H1 (cell line): ENCODE measurements around the gene ZNF367. TPM values are rescaled to one million over a fixed set of nuclear protein-coding genes. Genes with fewer than 3 reads are reported as not detected.

Experiments used
- CTCF ChIA-PET: fragments of 300-600 bp; sonication (Branson Sonifier 250); formaldehyde crosslinking; loops from one replicate; lab custom pipeline; 2021; ENCODE audit not compliant: partially characterized antibody; lab: Charles Lee
- POLR2A ChIA-PET: fragments of 300-600 bp; sonication (Branson Sonifier 250); formaldehyde crosslinking; loops from one replicate; lab custom pipeline; 2021; ENCODE audit warnings: inconsistent platforms; ENCODE audit not compliant: partially characterized antibody; lab: Charles Lee
- DNase-seq, 2 experiments: peaks; one replicate each; pipeline versions ENCODE4 v3.0.0 to v3.0.0-alpha.2; 2010 to 2022; ENCODE audit warnings: low spot score in 2 of 2, low read depth in 1 of 2, mixed read lengths in 1 of 2
- FAIRE-seq: peaks from 2 replicates; lab custom pipeline; 2011; peaks lifted over from hg19 to GRCh38; lab: Jason Lieb, UNC
- H2AFZ ChIP-seq: 2 replicates; pipeline ENCODE4 v1.8.1; 2012; ENCODE audit warnings: low read length, inconsistent platforms
- H2AK5ac ChIP-seq: 2 replicates; pipeline ENCODE4 v1.6.1; 2013; ENCODE audit warnings: low read depth, low read length
- H2BK120ac ChIP-seq: replicated peaks from 2 replicates; pipeline ENCODE3; 2013; ENCODE audit warnings: low read depth, low read length, inconsistent platforms
- H2BK12ac ChIP-seq: 2 replicates; pipeline ENCODE4 v1.6.1; 2013; ENCODE audit warnings: low read depth, low read length
- H2BK15ac ChIP-seq: 2 replicates; pipeline ENCODE4 v1.6.1; 2013; ENCODE audit warnings: low read length
- H2BK20ac ChIP-seq: 2 replicates; pipeline ENCODE4 v1.6.1; 2013; ENCODE audit warnings: low read length
- H2BK5ac ChIP-seq: 2 replicates; pipeline ENCODE4 v1.6.1; 2013; ENCODE audit warnings: low read depth, low read length
- H3K14ac ChIP-seq: 2 replicates; pipeline ENCODE4 v1.6.1; 2013; ENCODE audit warnings: inconsistent platforms; ENCODE audit not compliant: insufficient read length
- H3K18ac ChIP-seq: 2 replicates; pipeline ENCODE4 v1.6.1; 2013; ENCODE audit warnings: low read length; ENCODE audit errors: extremely low read depth
- H3K23ac ChIP-seq: 2 replicates; pipeline ENCODE4 v1.6.1; 2013; ENCODE audit warnings: inconsistent platforms; ENCODE audit not compliant: insufficient read length
- H3K23me2 ChIP-seq: 2 replicates; pipeline ENCODE4 v1.6.1; 2013; ENCODE audit warnings: low read depth, low read length
- H3K27ac ChIP-seq: 2 replicates; pipeline ENCODE4 v1.6.1; 2011; ENCODE audit warnings: low read depth, low read length, inconsistent platforms
- H3K27me3 ChIP-seq, 4 experiments: replicated peaks in 1 of 4; 1 replicate in 1 of 4; 2 replicates in 3 of 4; pipeline versions ENCODE4 v1.6.1 to v1.8.1; 2011 to 2013; ENCODE audit warnings: low read length in 3 of 4, mild to moderate bottlenecking in 3 of 4, inconsistent platforms in 2 of 4, mixed read lengths in 2 of 4, moderate library complexity in 1 of 4; ENCODE audit not compliant: control insufficient read depth in 3 of 4, insufficient read depth in 3 of 4; ENCODE audit errors: extremely low read depth in 1 of 4
- H3K36me3 ChIP-seq, 4 experiments: 2 replicates each; pipeline versions ENCODE4 v1.6.1 to v1.8.1; 2011 to 2013; ENCODE audit warnings: mild to moderate bottlenecking in 4 of 4, low read length in 3 of 4, moderate library complexity in 2 of 4, control low read depth in 1 of 4, inconsistent platforms in 1 of 4; ENCODE audit not compliant: insufficient read depth in 4 of 4, control insufficient read depth in 2 of 4
- H3K4ac ChIP-seq: replicated peaks from 2 replicates; pipeline ENCODE3; 2013; ENCODE audit warnings: low read length, low read depth, mixed read lengths, inconsistent platforms; ENCODE audit not compliant: insufficient read length
- H3K4me1 ChIP-seq, 4 experiments: replicated peaks in 1 of 4; 1 replicate in 1 of 4; 2 replicates in 3 of 4; pipeline versions ENCODE4 v1.6.1 to v1.8.1; 2011 to 2013; ENCODE audit warnings: low read length in 3 of 4, inconsistent platforms in 2 of 4, mixed read lengths in 1 of 4; ENCODE audit not compliant: insufficient read depth in 4 of 4, control insufficient read depth in 3 of 4
- H3K4me2 ChIP-seq, 2 experiments: 2 replicates each; pipeline versions ENCODE4 v1.6.1 to v1.8.1; 2011 to 2013; ENCODE audit warnings: low read depth in 2 of 2, low read length in 2 of 2, control low read depth in 1 of 2, inconsistent platforms in 1 of 2, mild to moderate bottlenecking in 1 of 2; ENCODE audit not compliant: insufficient read depth in 1 of 2
- H3K4me3 ChIP-seq, 4 experiments: fragments of 200-600, 300-600 bp in 1 of 4; sonication (generic), shearing (Covaris generic), sonication (Bioruptor Twin) in 1 of 4; 2 replicates each; pipeline versions ENCODE4 v1.5.1 to v1.8.1; 2011 to 2016; ENCODE audit warnings: low read length in 4 of 4, low read depth in 3 of 4, control low read depth in 2 of 4, inconsistent platforms in 2 of 4, mild to moderate bottlenecking in 2 of 4, mixed read lengths in 1 of 4, moderate library complexity in 1 of 4; ENCODE audit not compliant: insufficient read depth in 2 of 4; ENCODE audit errors: extremely low read depth in 1 of 4
- H3K56ac ChIP-seq: replicated peaks from 2 replicates; pipeline ENCODE3; 2013; ENCODE audit warnings: low read depth, mild to moderate bottlenecking, mixed read lengths, low read length, inconsistent platforms; ENCODE audit not compliant: insufficient read length
- H3K79me1 ChIP-seq: 2 replicates; pipeline ENCODE4 v1.6.1; 2013; ENCODE audit warnings: low read depth, low read length, control low read depth
- H3K79me2 ChIP-seq, 2 experiments: 2 replicates each; pipeline versions ENCODE4 v1.6.1 to v1.8.1; 2012 to 2013; ENCODE audit warnings: low read length in 2 of 2, mild to moderate bottlenecking in 2 of 2, inconsistent platforms in 1 of 2; ENCODE audit not compliant: insufficient read depth in 2 of 2, control insufficient read depth in 1 of 2
- H3K9ac ChIP-seq, 4 experiments: replicated peaks in 1 of 4; 1 replicate in 1 of 4; 2 replicates in 3 of 4; pipeline versions ENCODE4 v1.6.1 to v1.8.1; 2011 to 2013; ENCODE audit warnings: low read depth in 3 of 4, low read length in 3 of 4, control low read depth in 2 of 4, mild to moderate bottlenecking in 2 of 4, moderate library complexity in 2 of 4, inconsistent platforms in 1 of 4; ENCODE audit errors: extremely low read depth in 1 of 4
- H3K9me3 ChIP-seq, 2 experiments: 2 replicates each; pipeline versions ENCODE4 v1.6.1 to v1.8.1; 2012 to 2013; ENCODE audit warnings: mild to moderate bottlenecking in 2 of 2, moderate library complexity in 2 of 2, control low read depth in 1 of 2, inconsistent platforms in 1 of 2, low read depth in 1 of 2, low read length in 1 of 2, mixed read lengths in 1 of 2; ENCODE audit not compliant: insufficient read depth in 2 of 2
- H4K20me1 ChIP-seq, 2 experiments: replicated peaks in 1 of 2; 2 replicates each; pipeline versions ENCODE3 to v1.8.1; 2011 to 2013; ENCODE audit warnings: inconsistent platforms in 2 of 2, low read length in 2 of 2, mild to moderate bottlenecking in 1 of 2; ENCODE audit not compliant: insufficient read depth in 2 of 2, control insufficient read depth in 1 of 2
- H4K5ac ChIP-seq: 2 replicates; pipeline ENCODE4 v1.6.1; 2013; ENCODE audit warnings: low read length, low read depth, mixed read lengths, inconsistent platforms; ENCODE audit not compliant: insufficient read length
- H4K8ac ChIP-seq: 2 replicates; pipeline ENCODE4 v1.8.0; 2013; ENCODE audit warnings: mild to moderate bottlenecking, moderate library complexity, low read length, inconsistent platforms; ENCODE audit not compliant: insufficient read depth; ENCODE audit errors: extremely low read depth
- H4K91ac ChIP-seq: replicated peaks from 2 replicates; pipeline ENCODE3; 2013; ENCODE audit warnings: low read length, mixed read lengths, inconsistent platforms; ENCODE audit not compliant: insufficient read length
- BCL11A ChIP-seq, 2 experiments: IDR thresholded peaks; one replicate each; pipeline ENCODE4 v1.6.1; 2011; ENCODE audit warnings: low read depth in 2 of 2, low read length in 2 of 2, mild to moderate bottlenecking in 2 of 2
- CBX5 ChIP-seq: fragments of 300-800, 300-1000 bp; sonication (generic); IDR thresholded peaks from 2 replicates; pipeline ENCODE4 v1.7.1; 2016; ENCODE audit warnings: antibody characterized with exemption, low read length, low read depth
- CTCF ChIP-seq, 3 experiments: IDR thresholded peaks; 1 replicate in 2 of 3; 2 replicates in 1 of 3; pipeline versions ENCODE4 v1.5.1 to v1.6.1; 2011; ENCODE audit warnings: low read length in 3 of 3, mild to moderate bottlenecking in 3 of 3, inconsistent platforms in 2 of 3, low read depth in 1 of 3, moderate library complexity in 1 of 3; ENCODE audit not compliant: insufficient read depth in 1 of 3; ENCODE audit errors: control extremely low read depth in 1 of 3
- KDM5A ChIP-seq: fragments of 200-600 bp; IDR thresholded peaks from 2 replicates; pipeline ENCODE4 v1.7.1; 2012; ENCODE audit warnings: mild to moderate bottlenecking, low read length, inconsistent platforms, mixed read lengths
- NANOG ChIP-seq: IDR thresholded peaks from 2 replicates; pipeline ENCODE4 v1.6.1; 2011; ENCODE audit warnings: low read length, low read depth, mild to moderate bottlenecking, inconsistent platforms; ENCODE audit not compliant: insufficient read depth, poor library complexity, severe bottlenecking
- NRF1 ChIP-seq: IDR thresholded peaks from 2 replicates; pipeline ENCODE4 v1.6.1; 2011; ENCODE audit warnings: mild to moderate bottlenecking, low read depth, low read length, improper control_type of control experiment
- POLR2AphosphoS5 ChIP-seq: IDR thresholded peaks from 2 replicates; pipeline ENCODE4 v1.6.1; 2011; ENCODE audit warnings: low read depth, low read length
- RBBP5 ChIP-seq: IDR thresholded peaks from 2 replicates; pipeline ENCODE4 v1.7.1; 2012; ENCODE audit warnings: low read depth, mild to moderate bottlenecking, inconsistent platforms, low read length, moderate library complexity, borderline replicate concordance
- RNF2 ChIP-seq: fragments of 200-900, 300-1000 bp; sonication (generic); IDR thresholded peaks from 2 replicates; pipeline ENCODE4 v1.7.1; 2016; ENCODE audit warnings: borderline replicate concordance, low read depth, mild to moderate bottlenecking, antibody characterized with exemption, low read length; ENCODE audit not compliant: poor library complexity, severe bottlenecking; ENCODE audit errors: missing control alignments
- TAF7 ChIP-seq: optimal IDR thresholded peaks from 2 replicates; pipeline ENCODE3; 2011; ENCODE audit warnings: low read depth, mild to moderate bottlenecking, inconsistent platforms, low read length, moderate library complexity, borderline replicate concordance
- TEAD4 ChIP-seq: IDR thresholded peaks from 2 replicates; pipeline ENCODE4 v1.6.1; 2012; ENCODE audit warnings: low read depth, low read length, inconsistent platforms, mixed read lengths
- WGBS, 2 experiments: shearing (Covaris generic) in 1 of 2; methylation state at CpG; one replicate each; pipeline versions ENCODE4 v1.1.6 to v1.1.7; 2013 to 2015; ENCODE audit warnings: low lambda C conversion rate in 2 of 2, mixed read lengths in 2 of 2, inconsistent platforms in 1 of 2, low coverage in 1 of 2, missing lambda C conversion rate in 1 of 2; ENCODE audit not compliant: insufficient replicate concordance in 2 of 2, insufficient coverage in 1 of 2, insufficient read length in 1 of 2; ENCODE audit errors: extremely low coverage in 1 of 2, missing lambda C conversion rate in 1 of 2; 5-methylcytosine and 5-hydroxymethylcytosine counted together
- polyA plus RNA-seq, 7 experiments: library from polyadenylated mRNA; depleted of rRNA in 3 of 7; stranded (reverse) in 5 of 7; unstranded in 2 of 7; fragments of >200 nt in 5 of 7; fragments of 200-250 nt in 2 of 7; gene quantifications; 1 replicate in 5 of 7; 2 replicates in 1 of 7; 4 replicates in 1 of 7; pipeline versions ENCODE4 v1.2.1 to v1.2.3, GENCODE V29; 2011 to 2013; ENCODE audit warnings: missing spikeins in 2 of 7, mixed read lengths in 2 of 7
- total RNA-seq: library from RNA; stranded (reverse); fragmentation: NEBNext Ultra II Directional; extraction: Animal tissue kit (Norgen Biotek cat#: 25700); gene quantifications from 2 replicates; pipeline ENCODE4 v1.2.1, GENCODE V29; 2021

ZNF367 gene
- total and polyA plus RNA-seq, 2 of the 8 experiments (the other 6 are each of a cell fraction or from before 2014, with no cell fraction given), result 2.2 to 8.2 TPM

DNA sequence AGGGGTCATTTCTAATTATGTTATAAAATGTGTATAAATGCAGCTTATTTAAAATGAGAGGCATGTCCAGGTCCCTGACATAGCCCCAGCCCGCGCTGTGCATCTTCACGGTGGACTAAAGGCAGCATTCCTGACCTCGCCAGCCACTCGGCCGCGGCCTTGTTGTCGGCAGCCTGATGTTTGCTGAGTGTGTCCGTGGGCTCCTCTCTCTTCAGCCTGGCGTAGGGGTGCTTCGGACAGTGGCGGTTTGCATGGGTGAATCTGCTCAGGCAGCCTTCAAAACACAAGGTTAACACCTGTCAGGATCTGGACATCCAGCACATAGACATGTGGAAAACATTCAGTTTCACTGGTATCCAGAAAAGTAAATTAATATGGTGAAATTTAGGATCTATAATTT is 25.9 kb downstream of the ZNF367 start:
- Histone ChIP-seq H3K9ac (no peak overlapping the region), H3K27me3 (no peaks in the 10 kb centered on the region), H2BK15ac (no peak overlapping the region), H3K56ac (no peak overlapping the region), H3K4ac (no peak overlapping the region), H4K8ac (no peak overlapping the region), H2BK12ac (no peak overlapping the region), H3K36me3 (peaks cover 9 to 50% (median 33%) of the 10 kb centered on the region in 4 experiments), H3K4me1 (peaks cover 5 to 12% (median 8%) of the 10 kb centered on the region in 4 experiments; a peak in 6 of 7 replicates), H3K9me3 (no peaks in the 10 kb centered on the region), H2BK5ac (no peak overlapping the region), H3K4me3 (no peak overlapping the region), H2BK20ac (no peak overlapping the region), H2BK120ac (no peak overlapping the region), H3K27ac (no peak overlapping the region), H3K18ac (no peak overlapping the region), H4K5ac (no peak overlapping the region), H4K91ac (no peak overlapping the region), H2AK5ac (no peak overlapping the region), H3K14ac (no peak overlapping the region), H2AFZ (no peak overlapping the region), H3K79me2 (peaks cover 0 to 3% of the 10 kb centered on the region in 2 experiments; a peak in 2 of 4 replicates), H4K20me1 (peaks cover 0 to 5% of the 10 kb centered on the region in 2 experiments), H3K23ac (no peak overlapping the region), H3K4me2 (no peak overlapping the region), H3K79me1 (no peaks in the 10 kb centered on the region), H3K23me2 (no peaks in the 10 kb centered on the region)
- no peak for DNase-seq
- no peak for FAIRE-seq
- POLR2A ChIA-PET, result no interaction called here
- CTCF ChIA-PET, result interaction anchor here (1.0 to 2.0 kb wide), 2 partner anchors 38 to 64 kb away, joined by 3 to 4 read pairs; no protein-coding TSS in a partner anchor
- WGBS, 2 experiments, result 96% methylated on average over 12 of the region's 12 CpGs; no CpG with 5 or more reads in 1 of the 2 experiments
- TF ChIP-seq RNF2, result no peak
- no peak for TF ChIP-seq CBX5
- TF ChIP-seq NANOG, result no peak
- no peak for TF ChIP-seq POLR2AphosphoS5
- TF ChIP-seq CTCF (IDR thresholded peaks at IDR 0.05; ENCODE audit: control extremely low read depth in 1 of 3, insufficient read depth in 1 of 3, low read depth in 1 of 3, low read length in 3 of 3), result no peak
- no peak for TF ChIP-seq KDM5A
- TF ChIP-seq NRF1, result no peak
- TF ChIP-seq TEAD4, result no peak
- no peak for TF ChIP-seq TAF7
- TF ChIP-seq BCL11A (IDR thresholded peaks at IDR 0.05; ENCODE audit: low read depth in 2 of 2, low read length in 2 of 2), result no peak
- TF ChIP-seq RBBP5, result no peak
